Endothelial cell of umbilical vein (primary cell): ENCODE results near the gene ABCC5. TPM values are rescaled to one million over a fixed set of nuclear protein-coding genes. Genes with fewer than 3 reads are reported as not detected.

Experiments
- BruUV-seq: library from RNA; stranded (reverse); fragments of 400-500 nt; replicated peaks from 2 replicates; lab custom pipeline; 2021; lab: Mats Ljungman, UMichigan
- CTCF ChIA-PET: fragments of 300-600, 350-600 bp; sonication (Branson Sonifier 250); formaldehyde crosslinking; loops from one replicate; lab custom pipeline; 2021; ENCODE audit warnings: antibody characterized with exemption, inconsistent platforms; lab: Charles Lee
- POLR2A ChIA-PET: fragments of 300-600, 350-600 bp; sonication (Branson Sonifier 250); formaldehyde crosslinking; loops from one replicate; lab custom pipeline; 2021; ENCODE audit warnings: antibody characterized with exemption, inconsistent platforms; lab: Charles Lee
- DNase-seq: peaks from one replicate; pipeline ENCODE4 v3.0.0-alpha.2; 2011; ENCODE audit warnings: low read depth, low spot score
- FAIRE-seq: peaks from 2 replicates; lab custom pipeline; 2011; peaks lifted over from hg19 to GRCh38; lab: Jason Lieb, UNC
- H2AFZ ChIP-seq: 2 replicates; pipeline ENCODE4 v1.6.0; 2012; ENCODE audit warnings: low read depth, low read length, control low read depth, inconsistent platforms
- H3K27ac ChIP-seq: 2 replicates; pipeline ENCODE4 v1.5.1; 2011; ENCODE audit warnings: low read depth, mild to moderate bottlenecking, control low read depth, low read length, moderate library complexity; ENCODE audit not compliant: insufficient read depth
- H3K27me3 ChIP-seq, 2 experiments: 2 replicates each; pipeline versions ENCODE4 v1.6.0 to v1.6.1; 2011; ENCODE audit warnings: low read length in 2 of 2, mixed read lengths in 1 of 2; ENCODE audit not compliant: control insufficient read depth in 2 of 2, insufficient read depth in 2 of 2
- H3K36me3 ChIP-seq, 2 experiments: 2 replicates in 1 of 2; 3 replicates in 1 of 2; pipeline ENCODE4 v1.5.1; 2011; ENCODE audit warnings: low read length in 2 of 2, mild to moderate bottlenecking in 1 of 2, moderate library complexity in 1 of 2; ENCODE audit not compliant: control insufficient read depth in 2 of 2, insufficient read depth in 2 of 2; ENCODE audit errors: extremely low read depth in 1 of 2
- H3K4me1 ChIP-seq: 3 replicates; pipeline ENCODE4 v1.5.1; 2011; ENCODE audit warnings: mild to moderate bottlenecking, low read length; ENCODE audit not compliant: control insufficient read depth, insufficient read depth; ENCODE audit errors: extremely low read depth
- H3K4me2 ChIP-seq: 2 replicates; pipeline ENCODE4 v1.6.1; 2011; ENCODE audit warnings: low read length, control low read depth, mixed read lengths; ENCODE audit not compliant: insufficient read depth
- H3K4me3 ChIP-seq, 3 experiments: fragments of 200-600 bp in 1 of 3; sonication (generic), shearing (Covaris generic) in 1 of 3; replicated peaks in 1 of 3; 2 replicates each; pipeline ENCODE4 v1.5.1; 2011 to 2016; ENCODE audit warnings: control low read depth in 3 of 3, low read length in 3 of 3, mild to moderate bottlenecking in 2 of 3, inconsistent platforms in 1 of 3, low read depth in 1 of 3, moderate library complexity in 1 of 3; ENCODE audit not compliant: insufficient read depth in 1 of 3
- H3K79me2 ChIP-seq: 2 replicates; pipeline ENCODE4 v1.6.0; 2012; ENCODE audit warnings: low read length, inconsistent platforms; ENCODE audit not compliant: control insufficient read depth, insufficient read depth
- H3K9ac ChIP-seq: replicated peaks from 2 replicates; pipeline ENCODE3; 2011; ENCODE audit warnings: low read length, control low read depth; ENCODE audit not compliant: insufficient read depth; ENCODE audit errors: extremely low read depth
- H3K9me1 ChIP-seq: replicated peaks from 3 replicates; pipeline ENCODE4 v1.6.0; 2011; ENCODE audit warnings: mild to moderate bottlenecking, low read length; ENCODE audit not compliant: control insufficient read depth, insufficient read depth; ENCODE audit errors: extremely low read depth
- H3K9me3 ChIP-seq: replicated peaks from 2 replicates; pipeline ENCODE4 v1.5.1; 2012; ENCODE audit warnings: low read length, inconsistent platforms; ENCODE audit not compliant: control insufficient read depth, insufficient read depth
- H4K20me1 ChIP-seq: replicated peaks from 2 replicates; pipeline ENCODE3; 2011; ENCODE audit warnings: mild to moderate bottlenecking, low read length; ENCODE audit not compliant: control insufficient read depth, insufficient read depth; ENCODE audit errors: extremely low read depth
- EZH2 ChIP-seq: IDR thresholded peaks from 2 replicates; pipeline ENCODE4 v1.6.1; 2012; ENCODE audit warnings: borderline replicate concordance, low read depth, mild to moderate bottlenecking, moderate library complexity, low read length, inconsistent platforms; ENCODE audit not compliant: severe bottlenecking
- FOS ChIP-seq: IDR thresholded peaks from 2 replicates; pipeline ENCODE4 v1.6.1; 2011; ENCODE audit warnings: mild to moderate bottlenecking, low read length, moderate library complexity, borderline replicate concordance; ENCODE audit not compliant: insufficient read depth
- GATA2 ChIP-seq: IDR thresholded peaks from 2 replicates; pipeline ENCODE4 v1.7.0; 2011; ENCODE audit warnings: low read depth, mild to moderate bottlenecking, moderate library complexity, mixed read lengths, low read length; ENCODE audit not compliant: insufficient read length, insufficient read depth
- JUN ChIP-seq: IDR thresholded peaks from 2 replicates; pipeline ENCODE4 v1.6.1; 2011; ENCODE audit warnings: borderline replicate concordance, low read depth; ENCODE audit not compliant: insufficient read length, insufficient read depth
- MYC ChIP-seq: IDR thresholded peaks from one replicate; pipeline ENCODE4 v1.6.1; 2011; ENCODE audit warnings: mild to moderate bottlenecking, low read depth, low read length
- POLR2A ChIP-seq: IDR thresholded peaks from 2 replicates; pipeline ENCODE4 v1.6.1; 2012; ENCODE audit warnings: low read depth, mild to moderate bottlenecking, control low read depth, low read length
- POLR2AphosphoS5 ChIP-seq: IDR thresholded peaks from 2 replicates; pipeline ENCODE4 v1.6.1; 2012; ENCODE audit warnings: low read depth, mild to moderate bottlenecking, control low read depth, low read length, moderate library complexity; ENCODE audit not compliant: insufficient read depth
- dilution Hi-C: fragments of 300-500 bp; cut with MboI; formaldehyde crosslinking; loops from one replicate; pipeline ENCODE4 v1.15.0; 2019; ENCODE audit warnings: low sequenced_read_pairs; ENCODE audit not compliant: extremely low pct_ligation_motif_present
- intact Hi-C: fragments of 100-400 bp; cut with micrococcal nuclease; formaldehyde crosslinking; loops from one replicate; pipeline ENCODE4 v1.10.0; 2022
- polyA plus RNA-seq, 4 experiments: library from polyadenylated mRNA; depleted of rRNA in 3 of 4; stranded (reverse) in 3 of 4; unstranded in 1 of 4; fragments of >200 nt; gene quantifications; 2 replicates each; pipeline versions ENCODE4 v1.2.1 to v1.2.3, GENCODE V29; 2011 to 2012; ENCODE audit warnings: missing spikeins in 1 of 4
- total RNA-seq: library from RNA; stranded (reverse); gene quantifications from 2 replicates; pipeline ENCODE4 v1.2.3, GENCODE V29; 2021
- TF ChIP-seq, protein P1 (sequence below), 2 donors: IDR thresholded peaks; 1 replicate in 1 of 2; 2 replicates in 1 of 2; pipeline ENCODE4 v1.5.1; 2011; ENCODE audit warnings: low read length in 2 of 2, mild to moderate bottlenecking in 2 of 2, moderate library complexity in 2 of 2, control low read depth in 1 of 2, inconsistent platforms in 1 of 2, low read depth in 1 of 2; ENCODE audit not compliant: insufficient read depth in 1 of 2; ENCODE audit errors: extremely low read depth in 1 of 2
- TF ChIP-seq, protein P2 (sequence below): IDR thresholded peaks from 2 replicates; pipeline ENCODE4 v1.6.1; 2011; ENCODE audit not compliant: insufficient read depth, insufficient read length

Gene ABCC5
- total and polyA plus RNA-seq, 2 donors (not counting 3 experiments of a cell fraction or from before 2014, with no cell fraction given) = 22.5 to 24.6 TPM

DNA sequence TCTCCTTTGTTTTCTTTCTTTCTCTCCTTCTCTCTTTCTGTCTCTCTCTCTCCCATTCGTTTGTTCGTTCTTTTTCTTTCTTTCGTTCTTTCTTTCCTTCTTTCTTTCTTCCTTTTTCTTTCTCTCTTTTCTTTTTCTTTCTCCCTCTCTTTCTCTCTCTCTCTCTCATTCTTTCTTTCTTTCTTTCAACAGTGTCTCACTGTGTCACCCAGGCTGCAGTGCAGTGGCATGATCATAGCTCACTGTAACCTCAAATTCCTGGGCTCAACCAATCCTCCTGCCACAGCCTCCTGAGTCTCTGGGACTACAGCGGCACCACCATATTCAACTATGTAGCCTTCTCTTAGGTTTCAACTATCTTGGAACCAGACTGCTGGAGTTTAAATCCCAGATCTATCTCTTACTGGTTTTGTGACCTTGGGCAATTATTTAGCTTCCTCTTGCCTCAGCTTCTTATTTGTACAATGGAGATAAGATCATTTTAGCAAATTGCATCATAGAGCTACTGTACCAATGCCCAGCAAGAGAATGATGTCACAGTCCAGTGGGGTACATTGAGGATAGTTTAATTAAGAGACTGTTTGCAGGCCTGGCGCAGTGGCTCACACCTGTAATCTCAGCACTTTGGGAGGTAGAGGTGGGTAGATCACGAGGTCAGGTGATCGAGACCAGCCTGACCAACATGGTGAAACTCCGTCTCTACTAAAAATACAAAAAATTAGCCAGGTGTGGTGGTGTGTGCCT is 105.7 kb downstream of the ABCC5 start:
- no peaks in the 10 kb centered on the region for H3K36me3 ChIP-seq
- POLR2A ChIA-PET = no interaction called here

More for the DNA sequence above, 105.7 kb downstream of the ABCC5 start:
- Histone ChIP-seq H3K27me3 (no peaks in the 10 kb centered on the region), H2AFZ (no peak overlapping the region), H3K27ac (no peak overlapping the region), H4K20me1 (no peaks in the 10 kb centered on the region), H3K79me2 (no peaks in the 10 kb centered on the region), H3K4me2 (no peak overlapping the region), H3K9me3 (no peaks in the 10 kb centered on the region), H3K9me1 (no peaks in the 10 kb centered on the region), H3K4me1 (no peaks in the 10 kb centered on the region), H3K4me3 (no peak overlapping the region), H3K9ac (no peak overlapping the region)
- FAIRE-seq (no peak), DNase-seq (no peak)
- CTCF ChIA-PET = interaction anchor here (0.6 to 1.0 kb wide), 5 partner anchors 14 to 316 kb away, joined by 3 to 5 read pairs (median 3); no protein-coding TSS in a partner anchor
- dilution Hi-C loops = no loop called here
- no TSS peak for BruUV-seq
- intact Hi-C loops = no loop called here
- no peak for TF ChIP-seq GATA2
- TF ChIP-seq FOS = no peak
- no peak for TF ChIP-seq POLR2AphosphoS5
- TF ChIP-seq, protein P1, sequence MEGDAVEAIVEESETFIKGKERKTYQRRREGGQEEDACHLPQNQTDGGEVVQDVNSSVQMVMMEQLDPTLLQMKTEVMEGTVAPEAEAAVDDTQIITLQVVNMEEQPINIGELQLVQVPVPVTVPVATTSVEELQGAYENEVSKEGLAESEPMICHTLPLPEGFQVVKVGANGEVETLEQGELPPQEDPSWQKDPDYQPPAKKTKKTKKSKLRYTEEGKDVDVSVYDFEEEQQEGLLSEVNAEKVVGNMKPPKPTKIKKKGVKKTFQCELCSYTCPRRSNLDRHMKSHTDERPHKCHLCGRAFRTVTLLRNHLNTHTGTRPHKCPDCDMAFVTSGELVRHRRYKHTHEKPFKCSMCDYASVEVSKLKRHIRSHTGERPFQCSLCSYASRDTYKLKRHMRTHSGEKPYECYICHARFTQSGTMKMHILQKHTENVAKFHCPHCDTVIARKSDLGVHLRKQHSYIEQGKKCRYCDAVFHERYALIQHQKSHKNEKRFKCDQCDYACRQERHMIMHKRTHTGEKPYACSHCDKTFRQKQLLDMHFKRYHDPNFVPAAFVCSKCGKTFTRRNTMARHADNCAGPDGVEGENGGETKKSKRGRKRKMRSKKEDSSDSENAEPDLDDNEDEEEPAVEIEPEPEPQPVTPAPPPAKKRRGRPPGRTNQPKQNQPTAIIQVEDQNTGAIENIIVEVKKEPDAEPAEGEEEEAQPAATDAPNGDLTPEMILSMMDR (IDR thresholded peaks at IDR 0.05; ENCODE audit: extremely low read depth in 1 of 2, insufficient read depth in 1 of 2, low read depth in 1 of 2, low read length in 2 of 2) = no peak
- no peak for TF ChIP-seq MYC
- TF ChIP-seq POLR2A = no peak
- TF ChIP-seq EZH2 = no peak
- TF ChIP-seq, protein P2, sequence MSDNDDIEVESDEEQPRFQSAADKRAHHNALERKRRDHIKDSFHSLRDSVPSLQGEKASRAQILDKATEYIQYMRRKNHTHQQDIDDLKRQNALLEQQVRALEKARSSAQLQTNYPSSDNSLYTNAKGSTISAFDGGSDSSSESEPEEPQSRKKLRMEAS = no peak
- TF ChIP-seq JUN = no peak
